GM21381 (cell line): ENCODE measurements around the gene RNF130.
"Not testable (repeated sequence)": the region's sequence is repeated elsewhere in the genome, so short reads cannot be mapped to it uniquely, and the experiment has no call there.

ENCODE experiments used
- ATAC-seq: cut with Tn5 transposase; IDR thresholded peaks from one replicate; pipeline ENCODE4 v1.9.1; 2021; ENCODE audit warnings: mild to moderate bottlenecking, moderate library complexity; ENCODE audit not compliant: unreplicated experiment

RNF130 gene

DNA sequence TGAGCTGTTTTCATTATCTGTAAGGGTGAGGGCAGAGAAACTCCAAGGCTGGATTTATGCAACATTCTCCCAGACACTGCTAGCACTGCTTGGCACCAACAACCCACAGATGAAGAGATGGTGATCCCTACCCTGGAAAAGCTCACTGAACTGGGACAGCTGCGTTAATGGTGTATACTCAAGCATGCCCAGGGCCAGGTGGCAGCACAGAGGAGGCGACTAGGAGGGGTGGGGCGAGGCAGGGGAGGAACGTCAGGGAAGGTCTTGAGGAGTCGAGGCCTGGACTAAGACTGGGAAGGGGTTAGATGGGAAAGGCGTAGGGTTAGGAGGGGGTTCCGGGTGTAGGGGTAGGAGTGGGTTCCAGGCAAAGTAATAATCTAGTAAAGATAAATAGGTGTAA is 90.8 kb downstream of the RNF130 start:
- ATAC-seq = no peak

DNA sequence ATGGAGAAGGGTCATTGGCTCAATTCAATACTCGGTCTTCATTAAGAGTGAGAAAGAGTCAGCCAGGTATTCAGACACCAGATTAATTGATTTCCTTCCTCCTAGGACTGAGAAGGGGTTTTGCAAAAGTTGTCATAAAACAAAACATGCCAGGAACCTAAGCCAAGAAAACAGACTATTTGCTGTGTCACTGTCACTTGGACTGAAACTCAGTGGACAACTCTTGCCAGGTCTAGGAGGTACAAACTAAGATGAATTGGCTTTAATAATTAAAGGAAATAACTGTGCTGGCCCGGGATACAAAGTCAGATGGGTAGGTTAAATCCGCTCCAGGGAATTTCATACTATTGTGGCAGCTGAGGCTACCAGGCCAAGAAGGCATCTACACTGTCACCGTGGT is 92.8 kb downstream of the RNF130 start:
- ATAC-seq = no peak

DNA sequence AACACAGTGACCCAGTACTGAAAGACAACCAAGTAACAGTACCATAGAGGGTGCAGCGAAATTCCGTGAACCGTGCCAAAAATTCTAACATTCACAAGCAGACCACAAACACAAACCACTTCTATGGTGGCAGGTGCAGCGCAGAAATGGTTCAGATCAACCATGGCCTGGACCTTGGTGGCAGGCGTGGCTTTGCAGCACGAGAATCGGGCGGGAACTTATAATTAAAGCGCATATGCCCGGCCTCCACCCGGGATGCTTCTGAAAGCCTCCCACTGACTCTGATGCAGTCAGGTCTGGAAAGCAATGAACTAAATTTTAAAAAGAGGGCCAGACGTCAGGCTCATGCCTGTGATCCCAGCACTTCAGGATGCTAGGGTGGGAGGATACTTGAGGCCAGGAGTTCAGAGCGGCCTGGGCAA is 95.8 kb downstream of the RNF130 start:
- ATAC-seq = no peak

DNA sequence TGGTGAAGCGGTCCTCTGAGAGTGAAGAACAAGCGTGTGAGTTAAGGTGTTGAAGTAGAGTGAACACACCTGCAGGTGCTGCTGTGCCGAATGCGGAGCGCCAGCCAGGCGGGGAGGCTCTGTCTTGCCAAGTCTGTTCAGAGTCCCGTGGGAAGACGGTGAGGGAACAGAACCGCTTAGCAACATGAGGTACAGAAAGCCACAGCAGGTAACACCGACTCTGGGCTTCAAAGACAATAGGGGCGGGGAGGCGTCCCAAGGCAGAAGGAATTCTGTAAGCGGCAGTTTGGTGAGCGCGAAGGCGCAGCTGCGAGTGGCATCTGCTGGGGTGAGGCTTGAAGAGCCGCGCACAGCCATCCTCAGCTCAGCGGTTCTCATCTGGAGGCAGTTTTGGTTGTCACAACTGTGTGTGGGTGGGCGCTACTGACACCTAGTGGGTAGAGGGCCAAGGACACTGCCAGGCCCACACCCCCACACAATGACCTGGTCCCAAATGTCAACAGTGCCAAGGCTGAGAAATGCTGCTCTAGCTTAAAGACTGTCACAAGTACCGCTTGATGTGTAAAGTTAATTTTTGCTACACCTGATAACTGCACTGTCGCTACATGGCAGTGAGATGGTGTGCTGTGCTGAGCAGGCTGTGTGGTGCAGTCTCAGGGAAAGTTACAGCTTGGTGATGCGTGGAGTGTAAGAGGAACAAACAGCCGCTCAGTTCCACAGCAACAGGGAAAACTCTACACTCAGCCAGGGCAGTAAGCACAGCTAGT is 96.4 kb downstream of the RNF130 start:
- ATAC-seq = peak; percentile 76

DNA sequence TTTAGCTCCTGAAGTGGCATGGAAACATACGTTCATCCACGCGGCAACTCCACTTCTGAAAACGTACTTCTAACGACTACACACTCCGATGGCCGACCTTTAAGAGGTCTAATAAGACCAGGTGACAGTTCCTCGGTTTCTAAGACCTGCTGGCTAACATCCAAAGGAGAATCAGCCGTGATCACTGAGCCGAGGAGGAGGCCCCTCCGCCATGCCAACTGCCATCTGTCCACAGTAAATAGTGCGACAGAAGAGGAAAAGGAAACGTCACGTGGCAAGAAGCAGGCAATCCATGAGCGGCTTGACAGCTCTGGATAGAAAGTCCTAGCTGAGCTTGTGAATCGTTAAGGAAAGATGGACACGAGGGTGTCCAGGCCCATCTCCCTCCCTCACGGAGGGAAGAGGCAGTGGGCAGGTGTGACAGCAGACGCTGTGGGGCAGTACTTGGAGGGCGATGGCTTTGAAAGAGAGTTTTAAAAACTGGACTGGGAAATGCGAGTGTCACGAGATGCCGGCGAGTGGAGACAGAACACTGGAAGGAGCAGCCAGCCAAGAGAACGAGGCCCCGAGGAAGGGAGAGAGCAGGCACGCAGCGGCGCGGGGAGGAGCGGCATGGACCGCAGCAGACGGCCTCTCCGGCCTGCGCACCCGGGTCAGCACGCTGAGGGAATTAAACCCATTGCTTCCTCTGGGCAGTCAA is 97.2 kb downstream of the RNF130 start:
- no peak for ATAC-seq

DNA sequence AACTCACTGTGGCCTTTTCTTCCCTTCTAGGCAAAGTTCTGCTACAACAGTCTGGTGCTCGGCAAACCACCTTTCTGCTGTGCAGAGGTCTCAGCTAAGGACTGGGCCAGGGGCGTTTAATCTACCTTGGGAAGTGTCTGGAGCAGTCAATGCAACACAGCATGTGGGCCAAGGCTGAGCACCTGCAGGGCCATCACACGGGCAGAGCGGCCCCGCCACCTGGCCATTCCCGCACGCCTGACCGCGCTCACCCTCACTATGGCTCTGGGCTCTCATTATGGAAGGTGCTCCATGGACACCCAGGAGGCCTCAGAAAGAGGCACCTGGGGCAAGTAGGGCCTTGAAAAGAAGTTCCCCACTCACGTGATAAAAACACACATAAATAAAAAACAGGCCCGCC is 98.2 kb downstream of the RNF130 start:
- no peak for ATAC-seq

DNA sequence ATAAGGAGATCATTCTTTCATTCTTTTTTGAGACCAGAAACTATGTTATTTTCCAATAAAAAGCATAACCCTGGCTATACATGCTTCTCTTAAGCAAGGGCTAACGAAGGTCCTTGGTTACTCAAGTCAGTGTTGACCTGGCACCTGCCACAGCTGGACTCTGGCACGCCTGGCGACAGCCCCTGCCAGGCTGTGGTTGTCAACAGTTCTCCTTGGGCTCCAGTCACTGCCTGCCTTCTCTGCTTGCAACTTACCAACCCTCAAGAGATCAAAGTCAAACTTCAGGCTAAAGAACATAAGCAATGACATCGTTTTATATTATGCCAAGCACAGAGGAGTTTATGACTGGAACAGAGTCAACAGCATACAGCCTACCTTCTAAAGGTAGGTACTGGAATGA is 102.4 kb downstream of the RNF130 start:
- ATAC-seq = no peak

DNA sequence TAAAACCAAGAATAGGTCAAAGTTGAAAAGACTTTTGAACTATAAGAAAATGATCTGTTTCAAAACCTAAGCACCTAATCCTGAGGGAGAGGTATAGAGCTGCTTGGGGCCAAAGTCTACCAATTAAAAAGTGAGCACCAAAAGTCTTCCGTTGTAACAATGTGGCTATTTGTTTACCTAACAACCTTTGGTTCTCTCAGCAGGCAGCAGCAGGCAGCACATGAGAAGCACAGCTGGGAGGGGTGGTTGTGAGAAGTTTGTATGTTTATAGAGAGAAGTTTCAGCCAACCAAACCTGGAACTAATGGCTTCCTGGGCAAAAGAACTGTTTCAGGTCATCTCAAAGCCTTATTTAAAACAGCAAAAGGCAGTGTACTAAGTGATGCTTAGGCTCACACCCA is 104.1 kb downstream of the RNF130 start:
- no peak for ATAC-seq

DNA sequence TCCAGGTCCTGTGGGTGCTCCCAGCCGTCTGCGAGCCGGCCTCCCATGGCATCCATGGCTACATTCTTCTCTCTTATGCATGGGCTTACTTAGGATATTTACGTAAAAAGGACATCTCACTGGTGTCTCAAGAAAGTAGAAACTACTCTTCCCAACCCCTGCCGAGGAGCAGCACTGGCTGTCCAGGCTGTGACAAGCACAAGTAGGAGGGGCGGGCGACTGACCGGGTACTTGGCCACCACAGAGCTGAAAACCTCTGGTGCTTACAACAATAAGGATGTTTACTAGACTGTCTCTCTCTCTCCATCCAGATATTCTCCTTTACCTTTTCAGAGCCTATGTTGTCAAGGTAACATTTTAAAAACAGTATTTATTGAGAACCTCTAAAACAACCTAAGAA is 107.5 kb downstream of the RNF130 start:
- no peak for ATAC-seq

DNA sequence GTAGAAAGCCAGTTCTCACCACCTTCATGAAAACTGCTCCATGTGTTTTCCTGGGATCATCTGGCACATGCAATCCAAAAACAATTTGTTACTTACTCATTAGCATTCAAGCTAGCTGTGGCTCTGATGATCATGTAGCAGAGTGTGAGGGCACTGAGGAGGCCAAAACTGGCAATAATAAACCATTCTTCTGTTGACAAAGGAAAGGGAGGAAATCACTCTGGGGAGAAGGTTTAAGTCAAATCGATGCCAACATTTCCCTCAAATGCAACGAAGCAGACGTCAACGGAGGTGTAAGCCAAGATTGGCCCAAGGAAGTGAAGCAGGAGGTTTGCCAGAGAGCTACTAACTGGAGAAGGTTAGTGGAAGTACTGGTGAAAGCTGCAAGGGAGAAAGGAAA is 108.2 kb downstream of the RNF130 start:
- no peak for ATAC-seq

DNA sequence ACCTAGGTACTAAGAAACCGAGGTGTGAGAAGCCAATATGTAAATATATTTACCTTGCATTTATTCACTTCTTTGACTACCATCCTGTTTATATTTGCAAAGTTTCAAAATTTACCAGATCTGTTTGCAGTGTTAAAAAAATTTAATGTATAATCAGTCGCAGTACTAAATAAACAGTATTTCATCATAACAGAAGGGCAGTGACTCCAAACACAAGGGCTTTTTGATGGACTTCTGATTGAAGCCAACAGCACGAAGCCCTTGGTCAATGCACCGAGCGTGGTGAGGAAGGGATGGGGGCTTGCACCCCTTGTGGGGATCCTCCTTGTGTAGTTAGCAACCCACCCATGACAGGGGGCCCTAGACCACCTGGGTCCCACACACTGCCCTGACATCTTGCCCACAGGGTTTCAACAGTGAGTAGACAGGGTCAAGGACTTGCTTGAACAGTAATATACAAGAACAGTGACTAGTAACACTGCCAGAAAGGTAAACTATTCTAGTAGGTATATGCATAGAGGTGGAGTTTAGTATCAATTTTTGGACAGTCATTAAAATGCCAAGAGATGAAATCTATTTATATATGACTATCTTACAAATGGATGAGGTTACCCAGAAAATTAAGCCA is 111.2 kb downstream of the RNF130 start:
- no peak for ATAC-seq

DNA sequence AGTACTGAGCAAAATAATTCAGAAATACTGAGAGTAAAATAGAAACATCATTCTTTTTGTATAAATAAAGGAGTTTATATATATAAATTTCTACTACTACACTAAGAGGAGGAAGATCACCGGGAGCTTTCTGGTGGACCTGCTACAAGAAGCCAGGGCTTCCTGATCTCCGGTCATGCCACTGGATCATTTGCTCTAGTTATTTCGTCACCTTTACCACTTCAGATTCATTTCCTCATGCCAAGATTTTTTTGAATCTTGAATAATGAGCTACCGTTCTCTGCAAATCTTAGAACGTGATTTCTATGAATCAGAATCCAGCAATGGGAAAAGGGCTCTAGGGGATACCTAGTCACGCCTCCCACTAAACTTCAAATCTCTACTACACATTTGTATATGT is 111.9 kb downstream of the RNF130 start:
- no peak for ATAC-seq

DNA sequence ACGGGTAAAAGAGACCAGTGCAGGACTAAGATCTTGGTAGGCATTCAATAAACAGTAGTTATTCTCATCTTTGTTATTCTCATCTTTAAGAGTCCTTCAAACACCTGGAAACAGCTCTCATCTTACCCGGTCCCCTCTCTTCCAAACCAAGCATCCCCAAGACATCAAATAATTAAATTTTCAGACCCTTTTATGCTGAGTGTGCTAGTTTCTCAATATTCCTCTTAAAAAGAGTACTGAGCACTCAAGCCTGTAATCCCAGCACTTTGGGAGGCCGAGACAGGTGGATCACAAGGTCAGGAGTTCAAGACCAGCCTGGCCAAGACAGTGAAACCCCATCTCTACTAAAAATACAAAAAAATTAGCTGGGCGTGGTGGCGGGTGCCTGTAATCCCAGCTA is 112.4 kb downstream of the RNF130 start:
- not testable (repeated sequence) for ATAC-seq

DNA sequence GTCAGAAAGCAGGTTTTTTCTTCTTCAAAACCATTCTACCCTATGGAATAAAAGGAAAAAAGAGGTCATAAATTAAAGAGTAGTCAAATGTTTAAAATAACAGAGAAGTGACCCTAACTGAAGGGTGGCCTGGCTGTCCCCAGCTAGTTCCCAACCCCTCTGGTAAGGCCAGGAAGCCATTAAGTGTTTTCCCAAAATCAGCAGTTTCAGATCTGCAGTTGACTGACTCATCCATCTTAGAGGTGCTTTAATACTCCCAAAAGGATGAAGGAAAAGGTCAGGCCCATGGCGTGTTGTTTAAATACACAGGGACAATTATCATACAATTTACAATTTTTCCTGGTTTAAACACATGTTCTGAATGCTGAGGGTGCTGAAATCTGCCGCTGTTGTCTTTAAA is 115.9 kb downstream of the RNF130 start:
- ATAC-seq = no peak

DNA sequence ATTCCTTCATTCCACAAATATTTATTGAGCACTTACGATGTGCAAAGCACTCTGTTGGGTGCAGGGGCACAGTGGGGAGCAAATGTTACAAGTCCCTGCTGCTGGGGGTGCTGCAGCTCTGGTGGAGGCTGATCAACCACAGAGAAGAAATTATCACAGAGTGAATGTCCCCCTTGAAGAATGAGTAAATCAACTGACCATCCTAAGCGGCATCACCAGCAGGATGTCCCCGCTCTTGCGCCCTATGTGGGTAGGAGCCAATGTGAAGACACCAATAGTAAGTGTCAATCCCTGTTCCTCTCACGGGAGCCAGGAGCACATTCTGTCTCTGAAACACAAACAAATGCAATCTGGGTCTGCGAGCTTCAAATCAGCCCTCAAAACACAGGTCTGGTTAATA is 116.5 kb downstream of the RNF130 start:
- no peak for ATAC-seq

DNA sequence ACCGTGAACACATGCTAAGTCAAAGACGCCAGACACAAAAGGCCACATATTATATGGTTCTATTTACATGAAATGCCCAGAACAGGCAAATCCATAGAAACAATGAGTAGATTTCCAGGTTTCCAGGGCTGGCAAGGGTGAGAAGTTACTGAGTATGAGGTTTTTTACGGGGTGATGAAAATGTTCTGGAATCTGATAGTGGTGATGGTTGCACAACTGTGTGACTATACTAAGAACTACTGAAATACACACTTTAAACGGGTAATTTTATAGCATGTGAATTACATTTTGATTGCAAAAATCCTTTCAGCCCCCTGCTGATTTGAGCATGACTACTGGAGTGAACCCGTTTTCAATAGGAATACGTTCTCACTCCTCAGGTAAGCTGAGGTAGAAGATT is 117.1 kb downstream of the RNF130 start:
- no peak for ATAC-seq

DNA sequence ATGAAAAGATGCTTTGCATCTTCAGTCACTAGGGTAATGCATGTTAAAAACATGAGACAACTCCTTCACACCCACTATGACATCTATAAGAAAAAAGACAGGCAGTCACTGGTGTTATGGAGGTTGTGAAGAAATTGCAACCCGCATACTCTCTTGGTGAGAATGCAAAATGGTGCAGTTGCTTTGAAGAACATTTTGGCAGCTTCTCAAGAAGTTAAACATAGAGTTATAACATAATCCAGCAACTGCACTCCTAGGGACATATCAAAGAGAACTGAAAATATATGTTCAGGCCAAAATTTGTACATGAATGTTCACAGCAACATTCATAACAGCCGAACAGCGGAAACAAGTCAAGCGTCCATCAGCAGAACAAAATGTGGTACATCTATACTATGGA is 117.6 kb downstream of the RNF130 start:
- no peak for ATAC-seq

DNA sequence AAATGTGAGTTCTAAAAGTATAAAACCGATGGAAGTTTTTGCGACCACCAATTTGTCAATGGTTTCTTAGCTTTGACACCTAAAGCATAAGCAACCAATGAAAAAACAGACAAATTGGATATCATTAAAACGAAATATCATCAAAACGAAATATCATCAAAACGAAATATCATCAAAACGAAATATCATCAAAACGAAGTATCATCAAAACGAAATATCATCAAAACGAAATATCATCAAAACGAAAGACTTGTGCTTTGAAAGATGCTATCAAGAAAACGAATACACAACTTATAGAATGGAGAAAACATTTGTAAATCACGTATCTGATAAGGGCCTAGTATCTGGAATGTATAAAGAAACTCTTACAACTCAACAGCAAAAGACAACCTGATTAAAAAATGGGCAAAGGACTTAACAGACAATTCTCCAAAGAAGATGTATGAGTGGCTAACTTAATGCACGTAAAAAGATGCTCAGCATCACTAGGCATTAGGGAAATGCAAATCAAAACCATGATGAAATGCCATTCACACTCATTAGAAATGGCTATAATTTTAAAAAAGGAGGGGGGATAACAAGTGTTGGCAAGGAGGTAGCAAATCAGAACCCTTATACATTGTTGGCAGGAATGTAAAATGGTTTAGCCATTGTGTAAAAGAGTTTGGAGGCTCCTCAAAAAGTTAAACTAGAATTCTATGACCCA is 134.4 kb downstream of the RNF130 start:
- ATAC-seq = no peak

DNA sequence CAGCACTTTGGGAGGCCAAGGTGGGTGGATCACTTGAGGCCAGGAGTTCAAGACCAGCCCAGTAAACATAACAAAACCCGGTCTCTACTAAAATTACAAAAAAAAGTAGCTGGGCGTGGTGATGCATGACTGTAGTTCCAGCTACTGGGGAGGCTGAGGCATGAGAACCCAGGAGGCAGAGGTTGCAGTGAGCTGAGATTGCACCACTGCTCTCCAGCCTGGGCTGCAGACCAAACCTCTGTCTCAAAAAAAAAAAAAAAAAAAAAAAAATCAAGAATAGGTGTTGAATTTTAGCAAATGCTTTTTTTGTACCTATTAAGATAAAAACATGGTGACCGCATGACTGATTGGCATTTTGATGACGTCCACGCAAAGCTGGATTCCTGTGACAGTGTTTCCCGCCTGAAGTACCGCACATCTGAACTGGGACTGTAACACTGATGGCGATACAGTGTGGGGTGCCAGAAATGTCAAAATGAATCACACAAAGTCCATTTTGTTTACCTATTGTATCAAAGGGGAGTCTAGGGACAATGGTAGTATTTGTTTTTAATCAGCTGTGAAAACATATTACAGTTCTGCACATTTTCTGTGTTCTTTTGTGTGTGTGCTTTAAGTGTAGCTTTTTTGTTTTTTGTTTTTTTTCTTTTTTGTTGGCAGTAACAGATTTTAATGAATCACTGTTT is 140.6 kb downstream of the RNF130 start:
- no peak for ATAC-seq

DNA sequence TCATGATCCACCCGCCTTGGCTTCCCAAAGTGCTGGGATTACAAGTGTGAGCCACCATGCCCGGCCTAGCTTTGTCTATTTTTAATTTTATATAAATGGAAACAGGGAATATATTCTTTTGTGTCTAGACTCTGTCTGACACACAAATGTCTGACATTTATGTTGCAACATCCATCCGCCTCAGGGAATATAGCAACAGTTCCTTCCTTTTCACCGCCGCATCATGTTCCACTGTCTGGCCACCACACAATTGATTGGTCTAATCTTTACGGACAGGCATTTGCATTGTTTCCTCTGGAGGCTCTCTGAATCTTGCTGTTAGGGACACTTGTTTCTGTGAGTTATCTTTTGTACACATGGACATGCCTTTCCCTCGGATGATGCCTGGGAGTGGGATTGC is 143.7 kb downstream of the RNF130 start:
- no peak for ATAC-seq

DNA sequence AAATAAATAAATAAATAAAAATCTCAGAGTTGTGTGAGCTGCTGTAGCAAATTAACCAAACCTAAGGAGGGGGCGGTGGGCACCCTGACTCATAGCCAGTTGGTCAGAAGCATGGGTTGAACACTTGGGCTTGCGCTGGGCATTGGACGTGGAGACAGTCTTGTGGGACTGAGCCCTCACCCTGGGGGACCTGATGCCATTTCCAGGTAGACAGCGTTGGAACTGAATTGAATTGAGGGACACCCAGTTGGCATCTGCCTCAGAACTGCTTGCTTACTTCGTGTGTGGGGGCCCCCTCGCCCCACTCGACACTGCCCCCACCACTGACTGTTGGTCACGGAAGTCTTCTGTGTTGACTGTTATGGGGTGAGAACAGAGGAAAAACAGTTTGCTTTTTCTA is 144.9 kb downstream of the RNF130 start:
- ATAC-seq = no peak
